HG03378 (cell line): ENCODE results near the gene SP100.
"Not testable (repeated sequence)": the region's sequence is repeated elsewhere in the genome, so short reads cannot be mapped to it uniquely, and the experiment has no call there.

ENCODE experiments used
- ATAC-seq: cut with Tn5 transposase; IDR thresholded peaks from one replicate; pipeline ENCODE4 v1.9.1; 2021; ENCODE audit warnings: mild to moderate bottlenecking, moderate library complexity; ENCODE audit not compliant: unreplicated experiment

The SP100 gene

DNA sequence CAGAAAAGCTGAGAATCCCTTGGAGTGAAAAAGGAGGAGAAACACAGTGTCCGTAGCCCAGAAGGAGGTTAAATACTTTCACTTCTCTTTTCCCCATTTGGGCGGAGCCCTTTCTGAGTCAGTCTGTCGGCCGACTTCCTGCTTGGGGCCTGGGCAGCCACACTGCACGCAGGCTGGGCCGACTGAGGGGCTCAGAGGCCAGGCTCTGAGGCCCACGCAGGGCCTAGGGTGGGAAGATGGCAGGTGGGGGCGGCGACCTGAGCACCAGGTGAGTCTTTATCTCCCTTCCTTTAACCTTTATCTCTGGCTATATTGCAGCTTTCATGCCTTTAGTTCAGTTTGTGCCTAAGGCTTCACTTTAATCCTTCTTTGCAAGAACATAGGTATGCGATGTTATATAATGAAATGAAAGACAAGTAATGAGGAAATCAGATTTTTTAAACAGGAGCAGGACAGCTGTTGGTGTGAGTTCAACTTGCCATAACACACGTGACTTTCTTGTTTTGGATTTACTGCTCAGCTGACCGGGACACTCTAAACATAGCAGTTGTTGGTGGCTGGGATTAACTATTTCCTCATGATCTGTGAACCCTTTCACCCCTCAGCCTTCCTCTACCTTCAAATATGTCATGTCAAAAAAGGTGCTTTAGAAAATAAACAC, at the start of gene SP100:
Gene SP100, plus strand, starts transcription at position 141 of the 661 bp plus-strand sequence. Its CDS starts 96 bp downstream, at position 237.
- ATAC-seq, result peak; percentile 87

DNA sequence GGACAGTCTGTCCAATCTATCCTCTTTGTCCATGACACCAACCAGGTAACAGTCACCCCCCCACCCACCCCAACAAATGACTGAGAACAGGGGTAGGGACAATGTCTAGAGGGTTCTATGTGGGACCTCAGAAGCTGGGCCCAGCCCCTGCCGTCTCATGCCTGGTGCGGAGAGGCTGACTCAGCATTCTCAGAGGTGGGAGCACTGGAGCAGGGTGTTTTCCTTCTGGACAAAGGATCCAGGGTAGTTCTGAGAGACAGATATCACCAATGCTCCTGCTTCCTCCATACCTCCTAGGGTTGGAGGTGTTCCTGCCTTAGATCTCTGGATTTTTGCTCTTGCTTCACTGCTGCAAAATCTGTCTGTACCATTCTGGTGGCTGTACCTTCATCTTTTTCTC, 33.9 kb upstream of the SP100 start:
- no peak for ATAC-seq

DNA sequence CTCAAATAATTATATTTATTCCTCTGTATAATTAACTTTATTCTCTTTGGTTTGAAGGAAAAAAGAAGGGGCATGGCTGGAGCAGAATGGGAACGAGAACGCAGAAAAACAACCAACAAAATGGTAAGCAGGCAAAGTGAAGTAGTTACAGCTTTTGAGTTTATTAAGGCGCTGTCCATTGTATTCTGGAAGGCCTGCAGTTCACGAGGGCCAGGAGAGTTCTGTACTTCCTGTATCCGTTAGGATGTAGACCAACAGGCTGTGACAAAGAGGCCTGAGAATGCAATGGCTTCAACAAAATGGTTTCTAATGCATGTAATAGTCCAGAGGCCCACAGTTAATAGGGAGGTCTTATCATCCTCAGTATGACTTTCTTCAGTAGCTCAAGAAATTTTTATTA, 32.5 kb upstream of the SP100 start:
- no peak for ATAC-seq

DNA sequence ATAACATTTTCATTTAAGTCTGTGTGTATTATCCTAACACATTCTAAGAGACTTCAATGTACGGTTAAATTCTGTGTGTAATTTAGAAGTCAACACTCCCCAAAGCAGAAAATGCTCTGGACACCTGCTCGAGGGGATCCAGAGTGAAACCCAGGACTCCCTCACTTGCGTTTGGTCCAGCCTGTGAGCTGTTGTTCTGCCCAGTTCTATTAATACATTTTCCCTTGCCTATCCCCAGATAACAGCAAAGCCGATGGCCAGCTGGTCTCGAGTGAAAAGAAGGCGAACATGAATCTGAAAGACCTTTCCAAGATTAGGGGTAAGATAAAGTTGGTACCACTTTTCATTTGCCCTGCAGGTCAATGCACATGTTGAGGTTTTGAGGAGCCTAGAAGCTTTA, 31.0 kb upstream of the SP100 start:
- no peak for ATAC-seq

DNA sequence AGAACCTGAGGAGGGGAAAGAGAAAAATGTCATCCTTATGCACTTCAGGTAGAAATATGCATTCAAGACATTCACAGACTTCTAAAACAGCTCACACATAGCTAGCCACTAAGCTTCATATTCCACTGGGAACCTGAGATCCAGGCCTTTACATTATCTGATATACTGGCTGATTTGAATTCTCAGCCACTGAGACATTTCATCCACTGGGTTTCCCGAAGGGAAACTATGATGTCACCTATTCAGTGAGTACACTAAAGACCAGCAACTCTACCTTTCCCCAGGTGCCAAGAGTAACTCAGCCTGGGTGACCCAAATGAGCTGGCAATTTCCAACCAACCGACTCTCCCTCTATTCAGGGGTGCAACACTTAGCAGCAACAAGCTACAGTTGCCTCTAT, 21.7 kb upstream of the SP100 start:
- ATAC-seq, result no peak

DNA sequence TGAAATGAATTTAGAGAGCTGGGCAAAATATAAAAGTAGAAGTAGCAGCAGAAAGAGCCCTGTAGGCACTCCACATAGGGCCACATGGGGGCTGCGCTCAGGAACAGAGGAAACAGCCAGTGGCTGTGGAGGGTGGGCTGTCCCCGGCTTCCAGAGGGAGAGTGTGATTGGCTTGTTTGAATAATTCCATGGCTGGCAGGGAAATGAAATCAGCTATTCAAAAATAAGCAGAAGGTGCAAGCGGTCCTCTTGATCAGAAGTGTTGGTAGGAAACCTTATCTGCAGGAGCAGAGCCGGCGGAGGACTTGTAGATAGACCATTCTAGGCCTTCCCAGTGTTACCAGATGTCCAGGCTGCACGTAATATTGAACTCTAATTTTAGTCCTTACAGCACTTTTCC, 17.3 kb upstream of the SP100 start:
- ATAC-seq, result not testable (repeated sequence)

DNA sequence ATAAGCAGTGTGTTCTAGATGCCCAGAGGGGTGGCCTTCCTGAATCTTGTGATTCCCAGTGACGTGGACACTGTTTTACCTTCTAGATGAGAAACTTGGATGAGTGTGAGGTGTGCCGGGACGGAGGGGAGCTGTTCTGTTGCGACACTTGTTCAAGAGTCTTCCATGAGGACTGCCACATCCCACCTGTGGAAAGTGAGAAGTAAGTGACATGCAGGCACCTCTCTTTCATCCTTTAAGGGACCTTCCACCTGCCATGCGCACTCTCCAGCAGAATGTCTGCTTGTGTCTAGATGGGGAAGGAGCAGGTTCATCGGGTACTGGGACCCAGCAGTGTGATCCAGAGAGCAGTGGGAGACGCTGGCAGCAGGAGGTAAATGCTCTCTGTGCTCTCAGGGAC, 16.0 kb upstream of the SP100 start:
- no peak for ATAC-seq

DNA sequence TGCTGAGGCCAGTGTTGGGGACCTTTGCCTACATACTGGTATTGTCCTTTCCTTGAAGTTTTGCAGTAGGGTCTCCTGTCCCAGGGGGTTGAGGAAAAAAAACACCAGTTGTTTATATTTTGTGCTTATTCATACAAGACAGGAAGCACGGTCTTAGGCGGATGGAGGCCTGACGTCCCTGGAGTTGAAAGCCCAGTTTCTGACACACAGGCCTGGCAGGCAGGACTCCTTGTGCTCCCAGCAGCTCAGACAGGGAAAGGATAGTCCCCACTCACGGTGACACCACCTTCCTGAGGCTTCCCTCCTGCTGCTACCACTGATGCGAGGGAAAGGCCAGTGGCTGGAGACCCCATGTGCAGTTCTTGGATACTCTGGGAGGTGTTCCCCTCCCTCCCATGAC, 15.5 kb upstream of the SP100 start:
- ATAC-seq, result no peak

DNA sequence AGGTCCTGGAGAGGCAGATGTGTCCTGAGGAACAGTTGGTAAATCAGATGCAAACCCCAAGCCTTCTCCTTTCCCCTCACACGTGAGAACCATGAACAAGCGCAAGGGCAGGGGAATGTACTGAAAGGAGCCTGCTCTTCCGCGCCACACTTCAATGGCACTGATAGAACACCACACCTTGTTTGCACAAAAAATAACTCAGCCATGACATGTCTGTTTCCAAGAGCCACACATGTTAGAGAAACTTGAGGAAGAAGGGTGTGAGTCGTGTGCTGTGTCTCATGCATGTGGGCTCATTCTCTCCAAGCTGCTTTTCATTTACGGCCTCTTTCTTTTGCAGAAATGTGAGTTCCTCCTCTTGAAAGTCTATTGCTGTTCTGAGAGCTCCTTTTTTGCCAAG, 15.0 kb upstream of the SP100 start:
- ATAC-seq, result not testable (repeated sequence)

DNA sequence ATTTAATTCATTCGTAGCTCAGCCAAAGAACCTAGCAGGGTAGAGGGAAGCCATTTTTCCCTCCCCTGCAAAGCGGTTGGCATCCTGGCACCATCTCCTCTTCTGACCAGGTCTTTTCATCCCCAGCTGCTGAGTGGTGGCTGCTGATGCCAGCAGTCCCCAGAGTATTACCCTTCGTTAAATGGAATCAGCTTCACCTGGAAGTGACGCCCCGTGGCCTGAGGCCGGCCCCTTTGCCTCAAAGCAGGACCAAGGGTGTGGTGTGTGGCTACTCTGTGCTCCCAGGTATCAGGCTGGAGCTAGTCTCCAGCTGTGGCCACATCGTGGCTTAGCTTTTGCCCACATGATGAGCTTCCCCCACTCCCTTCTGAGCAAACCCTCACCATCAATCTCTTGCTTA, 12.3 kb upstream of the SP100 start:
- ATAC-seq, result no peak

DNA sequence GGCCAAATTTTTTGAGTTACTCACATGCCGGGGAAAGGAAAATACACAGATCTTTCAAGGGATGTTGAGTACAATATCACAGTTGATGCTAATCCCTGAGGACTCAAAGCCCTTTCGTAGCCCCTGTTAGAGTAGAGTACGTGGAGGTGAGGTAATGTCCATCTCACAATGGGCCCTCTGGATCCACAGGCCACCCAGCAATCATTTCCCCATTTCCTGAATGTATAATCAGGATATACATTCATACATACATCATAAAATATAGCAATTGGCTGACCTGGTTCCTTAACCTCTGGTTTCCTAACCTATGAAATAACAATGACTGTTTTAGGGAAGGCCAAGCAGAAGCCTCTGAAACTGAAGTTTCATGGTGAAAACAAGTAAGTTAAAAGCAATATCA, 10.2 kb upstream of the SP100 start:
- no peak for ATAC-seq

DNA sequence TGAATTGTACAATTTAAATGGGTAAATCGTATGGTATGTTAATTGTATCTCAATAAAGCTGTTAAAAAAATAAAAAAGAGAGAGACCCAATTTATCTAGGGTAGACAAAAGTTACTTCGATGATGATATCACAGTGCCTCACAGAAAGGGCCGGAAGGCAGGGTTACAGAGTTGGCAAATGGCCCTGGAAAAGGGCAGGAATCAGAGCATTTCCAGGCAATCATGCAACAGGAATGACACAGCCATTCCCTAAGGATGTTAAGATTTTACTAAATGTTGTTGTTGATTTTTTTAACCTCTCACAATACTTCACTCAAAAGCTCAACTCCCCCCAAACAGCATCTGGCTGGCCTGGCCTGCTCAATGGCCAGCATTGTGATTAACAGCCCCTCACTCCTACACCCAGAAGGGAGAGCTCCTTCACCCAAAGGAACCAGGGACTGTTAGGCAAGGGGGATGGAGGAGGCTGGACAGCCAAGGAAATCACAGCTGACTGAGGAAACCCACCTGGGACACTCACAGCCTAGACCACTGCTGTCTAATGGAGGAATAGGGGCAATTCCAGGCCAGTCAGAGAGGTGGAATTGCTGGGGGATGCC, 7.7 kb upstream of the SP100 start:
- ATAC-seq, result no peak

DNA sequence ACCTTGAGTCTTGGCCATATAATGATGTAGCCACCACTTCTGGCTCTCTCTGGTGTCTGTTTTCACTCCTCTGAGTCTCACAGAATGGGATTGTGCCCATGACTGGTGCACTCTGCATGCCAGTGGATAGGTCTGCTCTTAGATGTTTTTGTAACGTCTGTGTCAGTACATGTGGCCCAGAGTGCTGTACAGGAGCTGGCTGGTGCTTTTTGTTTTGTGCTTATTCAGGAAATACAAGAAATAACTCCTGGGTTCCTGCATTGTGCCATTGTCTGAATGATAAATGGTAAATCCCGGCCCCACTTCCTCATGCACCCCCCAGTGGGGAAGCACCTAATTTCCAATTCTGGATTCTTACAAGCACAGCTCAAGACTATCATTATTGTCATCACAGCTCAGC, 6.7 kb upstream of the SP100 start:
- not testable (repeated sequence) for ATAC-seq

DNA sequence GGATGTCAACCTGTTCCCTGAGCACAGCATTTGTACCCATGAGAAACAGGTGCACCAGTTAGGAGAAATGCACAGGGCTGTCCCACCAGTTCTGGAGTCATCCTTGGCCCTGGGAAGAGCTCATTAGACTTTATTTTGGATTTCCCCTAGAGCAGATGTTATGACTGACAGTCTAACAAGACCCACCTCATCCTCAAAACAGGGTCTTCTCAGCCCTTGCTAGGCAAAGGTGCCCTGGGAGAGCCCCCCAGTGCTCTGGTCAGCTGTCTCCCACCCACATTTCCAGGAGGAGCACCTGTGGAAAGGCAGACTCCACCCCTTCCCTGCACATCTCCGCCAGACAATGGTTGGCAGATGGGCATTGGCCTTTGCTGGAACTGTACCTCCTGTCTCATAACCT, 5.7 kb upstream of the SP100 start:
- ATAC-seq, result no peak

DNA sequence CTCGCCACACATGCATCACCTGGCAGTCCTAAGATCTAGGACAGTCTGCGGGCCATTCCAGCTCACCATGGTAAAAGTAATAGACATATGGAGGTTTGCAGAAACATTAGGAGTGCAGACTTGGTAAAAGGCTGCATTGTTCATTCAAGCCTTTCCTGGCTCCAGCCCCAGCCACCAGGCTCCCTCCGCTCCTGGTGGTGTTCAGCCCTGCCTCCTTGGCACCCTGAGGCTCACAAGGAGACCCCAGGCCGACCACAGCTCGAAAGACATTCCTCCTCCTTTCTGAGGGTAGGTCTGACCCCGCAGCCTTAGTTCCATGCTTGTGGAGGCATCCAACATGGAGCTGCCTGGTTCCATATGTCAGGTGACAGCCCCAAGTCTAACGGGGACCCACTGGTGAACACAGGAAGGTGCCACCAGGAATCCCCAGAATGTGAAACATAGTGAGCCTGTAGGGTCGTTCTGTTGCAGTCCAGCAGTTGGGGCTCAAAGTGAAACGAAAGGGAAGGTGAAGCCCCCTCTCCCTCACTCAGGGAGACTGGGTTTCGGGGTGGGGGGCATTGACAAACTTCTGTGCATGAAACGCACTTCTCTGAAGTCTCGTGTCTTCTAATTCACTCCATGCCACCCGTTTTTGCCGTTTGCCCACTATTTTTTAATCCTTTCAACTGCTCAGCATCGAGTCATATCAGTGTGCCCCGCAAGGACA, 5.0 kb upstream of the SP100 start:
- no peak for ATAC-seq

DNA sequence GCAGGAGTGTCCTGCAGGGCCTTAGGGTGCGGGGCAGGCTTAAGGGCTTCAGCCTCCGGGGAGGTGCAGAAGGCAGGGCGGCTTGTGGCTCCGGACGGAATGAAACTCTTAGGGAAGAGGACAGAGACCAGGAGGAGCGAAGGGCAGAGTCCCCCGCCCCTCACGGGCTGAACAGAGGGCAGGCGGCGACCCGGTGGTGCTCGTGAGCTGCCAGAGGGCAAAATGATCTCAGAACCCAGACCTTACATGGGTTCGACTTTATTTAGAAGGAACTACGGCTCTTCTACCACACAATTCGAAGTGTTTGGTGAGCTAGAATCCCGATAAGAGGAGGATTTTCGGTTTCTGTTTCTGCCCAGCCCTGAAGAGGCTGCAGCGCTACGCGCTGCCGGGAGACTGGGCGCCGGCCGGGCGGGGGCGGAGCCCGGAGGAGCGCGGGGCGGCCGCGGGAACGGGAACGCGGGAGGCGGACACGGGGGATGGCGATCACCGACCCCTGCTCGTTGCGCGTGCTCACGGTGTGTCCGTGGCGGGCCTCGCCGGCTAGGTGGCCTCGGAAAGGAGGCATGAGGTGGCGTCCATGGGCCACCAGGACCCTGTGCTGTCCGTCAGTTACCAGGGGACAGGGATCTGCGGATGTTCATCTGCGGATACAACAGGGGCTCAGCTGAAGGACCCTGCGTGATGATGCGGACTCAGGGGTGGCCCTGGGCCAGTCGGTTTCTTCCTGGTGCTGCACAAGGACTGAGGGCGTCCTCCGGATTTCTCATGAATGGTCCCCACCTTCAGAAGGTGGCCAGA, 4.2 kb upstream of the SP100 start:
- ATAC-seq, result peak; percentile 45

DNA sequence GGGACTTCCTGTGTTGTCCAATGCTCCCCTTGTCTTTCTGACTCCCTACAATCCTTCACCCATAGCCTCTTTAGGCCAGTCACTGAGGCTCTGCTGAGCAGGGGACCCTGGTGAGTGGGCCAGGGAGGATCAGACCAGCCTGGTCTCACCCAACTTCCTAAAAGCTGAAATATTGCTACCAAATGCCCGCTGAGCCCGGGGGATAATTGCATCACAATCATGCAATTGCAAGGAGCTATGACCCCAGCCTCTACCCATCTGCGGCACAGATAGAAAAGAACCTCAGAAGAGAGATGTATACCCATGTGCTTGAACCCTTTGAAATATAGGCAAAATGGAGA, 3.7 kb upstream of the SP100 start:
- ATAC-seq, result no peak

DNA sequence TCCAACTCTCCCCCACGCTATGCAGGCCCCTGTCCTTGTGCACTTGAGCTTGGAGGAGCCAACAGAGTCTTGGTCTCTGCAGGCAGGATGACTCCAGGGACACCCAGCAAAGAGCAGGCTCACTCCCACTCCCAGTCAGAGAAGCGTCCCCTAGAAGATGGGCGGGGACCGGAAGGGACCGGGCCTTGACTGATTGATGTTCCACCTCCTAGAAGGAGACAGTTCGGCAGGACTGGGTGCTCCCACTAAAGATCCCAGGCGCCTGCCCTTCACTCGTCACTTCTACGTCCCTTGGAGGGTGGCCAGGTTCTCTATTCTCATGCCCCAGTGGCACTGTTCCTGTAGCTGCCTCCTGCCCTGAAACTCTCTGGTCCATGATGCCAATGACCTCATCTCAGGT, 3.2 kb upstream of the SP100 start:
- no peak for ATAC-seq

DNA sequence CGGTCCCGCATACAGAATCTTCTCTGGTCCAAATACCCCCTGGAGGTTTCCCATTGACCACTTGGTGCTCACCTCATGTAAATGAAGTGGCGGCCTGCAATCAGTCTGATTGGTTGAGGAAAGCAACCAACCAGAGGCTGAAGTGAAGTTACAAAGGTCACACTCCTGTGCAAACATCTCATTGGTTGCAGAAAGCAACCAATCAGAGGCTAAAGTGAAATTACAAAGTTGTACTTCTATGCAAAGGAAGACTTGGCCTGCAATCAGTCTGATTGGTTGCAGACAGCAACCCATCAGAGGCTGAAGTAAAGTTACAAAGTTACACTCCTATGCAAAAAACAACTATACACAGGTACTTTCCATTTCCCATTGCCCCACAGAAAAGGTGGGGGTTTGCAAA, 2.5 kb upstream of the SP100 start:
- no peak for ATAC-seq

DNA sequence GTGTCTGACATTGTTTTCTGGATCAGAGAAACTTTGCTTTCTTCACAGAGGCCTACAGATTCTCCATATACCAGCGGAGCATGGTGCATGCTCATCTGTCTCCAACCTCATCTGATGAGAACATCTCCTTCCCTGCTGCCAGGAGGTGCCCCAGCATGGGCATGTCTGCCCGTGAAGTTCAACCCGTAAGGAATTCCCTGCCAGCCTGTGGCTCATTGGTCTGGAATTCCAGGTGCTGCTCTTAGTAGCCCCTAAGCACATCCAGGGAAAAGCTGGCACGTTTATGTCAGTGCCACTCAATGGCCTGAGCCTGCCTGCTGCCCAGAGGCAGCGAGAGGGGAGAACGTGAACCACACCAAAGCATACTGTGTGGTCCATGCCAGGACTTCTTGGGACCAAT, 1.7 kb upstream of the SP100 start:
- no peak for ATAC-seq

DNA sequence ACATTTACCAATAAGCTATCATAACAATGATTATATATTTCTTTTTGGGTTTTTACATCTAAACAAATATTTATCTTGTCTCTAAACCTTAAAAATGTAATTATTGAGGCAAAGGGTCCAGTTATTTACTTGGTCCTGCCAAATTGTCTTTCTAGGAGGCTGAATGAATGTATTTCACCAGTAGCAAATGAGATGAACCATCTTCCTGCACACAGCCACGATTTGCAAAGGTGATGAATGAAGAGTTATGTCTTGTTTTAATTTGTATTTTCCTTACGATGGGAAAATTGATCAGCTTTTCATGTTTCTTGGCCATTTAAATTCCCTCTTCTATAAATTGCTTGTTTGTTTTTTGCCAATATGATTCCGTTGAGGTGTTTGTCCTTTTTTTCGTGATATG, 1.4 kb downstream of the SP100 start:
- no peak for ATAC-seq
